CD4-positive, alpha-beta T cell (primary cell): ENCODE results near the gene TAS2R40. TPM values are rescaled to one million over a fixed set of nuclear protein-coding genes. Genes with fewer than 3 reads are reported as not detected.
A peak's percentile ranks its signal among the peaks of the same experiment; 100 is the strongest.
"Not testable (repeated sequence)": the region's sequence is repeated elsewhere in the genome, so short reads cannot be mapped to it uniquely, and the experiment has no call there.

Experiments used
- ATAC-seq: fragments of 200-7000 bp; cut with Tn5 transposase; one replicate; pipeline ENCODE4 v1.10.0; 2022; ENCODE audit warnings: mild to moderate bottlenecking; ENCODE audit not compliant: poor library complexity
- CTCF ChIA-PET: fragments of 350-600 bp; sonication (Branson Sonifier 250); formaldehyde crosslinking; loops from one replicate; lab custom pipeline; 2021; ENCODE audit warnings: antibody characterized with exemption, inconsistent platforms; lab: Charles Lee
- POLR2A ChIA-PET: fragments of 350-600 bp; sonication (Branson Sonifier 250); formaldehyde crosslinking; loops from one replicate; lab custom pipeline; 2021; ENCODE audit warnings: antibody characterized with exemption, inconsistent platforms; lab: Charles Lee
- DNase-seq, 14 experiments: peaks; one replicate each; pipeline ENCODE4 v3.0.0-alpha.2; 2013 to 2020; ENCODE audit warnings: mixed read lengths in 2 of 14
- H3K27ac ChIP-seq, 2 donors: one replicate each; pipeline versions ENCODE4 v1.5.1 to v1.7.0; 2013; ENCODE audit warnings: low read length in 2 of 2, low read depth in 1 of 2, mild to moderate bottlenecking in 1 of 2
- H3K27me3 ChIP-seq, 2 experiments: 1 replicate in 1 of 2; 2 replicates in 1 of 2; pipeline versions ENCODE4 v1.6.1 to v1.7.0; 2013; ENCODE audit warnings: low read length in 2 of 2, control low read depth in 1 of 2, mild to moderate bottlenecking in 1 of 2, moderate library complexity in 1 of 2; ENCODE audit not compliant: insufficient read depth in 2 of 2, control insufficient read depth in 1 of 2
- H3K36me3 ChIP-seq: one replicate; pipeline ENCODE4 v1.6.1; 2013; ENCODE audit warnings: low read length, control low read depth; ENCODE audit not compliant: insufficient read depth
- H3K4me1 ChIP-seq: one replicate; pipeline ENCODE4 v1.6.1; 2013; ENCODE audit warnings: low read length, control low read depth; ENCODE audit not compliant: insufficient read depth
- H3K4me3 ChIP-seq: one replicate; pipeline ENCODE4 v1.5.1; 2013; ENCODE audit warnings: mild to moderate bottlenecking, low read length, moderate library complexity
- H3K9me3 ChIP-seq, 2 experiments: 1 replicate in 1 of 2; 2 replicates in 1 of 2; pipeline versions ENCODE4 v1.6.1 to v1.7.0; 2013; ENCODE audit warnings: low read length in 2 of 2, mild to moderate bottlenecking in 2 of 2, control low read depth in 1 of 2, moderate library complexity in 1 of 2; ENCODE audit not compliant: control insufficient read depth in 1 of 2, insufficient read depth in 1 of 2
- H3K27ac Mint-ChIP-seq: one replicate; pipeline ENCODE4 v1.8.0; 2020; ENCODE audit warnings: mixed read lengths
- H3K27me3 Mint-ChIP-seq: one replicate; pipeline ENCODE4 v1.8.0; 2021; ENCODE audit warnings: mixed read lengths
- H3K36me3 Mint-ChIP-seq: one replicate; pipeline ENCODE4 v1.8.0; 2021; ENCODE audit warnings: low read depth, mixed read lengths
- H3K4me1 Mint-ChIP-seq: one replicate; pipeline ENCODE4 v1.8.0; 2021; ENCODE audit warnings: low read depth, mixed read lengths
- H3K4me3 Mint-ChIP-seq: one replicate; pipeline ENCODE4 v1.8.0; 2020; ENCODE audit warnings: mild to moderate bottlenecking, mixed read lengths
- H3K9me3 Mint-ChIP-seq: one replicate; pipeline ENCODE4 v1.8.0; 2020; ENCODE audit warnings: mixed read lengths
- intact Hi-C, 2 experiments: fragments of 100-400 bp; cut with DNase I in 1 of 2; cut with micrococcal nuclease in 1 of 2; formaldehyde crosslinking; loops; one replicate each; pipeline versions ENCODE4 v1.15.1 to v1.9.0; 2023 to 2025; cut with DNase I, micrococcal nuclease
- total RNA-seq, 174 experiments: library from RNA in 2 of 174; stranded (reverse) in 2 of 174; gene quantifications; one replicate each; pipeline ENCODE4 v1.2.3 and lab custom pipeline; 2021 to 2026
- TF ChIP-seq, protein P1 (sequence below): fragments of 200-600 bp; IDR thresholded peaks from one replicate; pipeline ENCODE4 v1.8.0; 2022; ENCODE audit warnings: antibody characterized with exemption, mild to moderate bottlenecking

The TAS2R40 gene
- total RNA-seq, 2 experiments from 2014 or later = not detected

DNA sequence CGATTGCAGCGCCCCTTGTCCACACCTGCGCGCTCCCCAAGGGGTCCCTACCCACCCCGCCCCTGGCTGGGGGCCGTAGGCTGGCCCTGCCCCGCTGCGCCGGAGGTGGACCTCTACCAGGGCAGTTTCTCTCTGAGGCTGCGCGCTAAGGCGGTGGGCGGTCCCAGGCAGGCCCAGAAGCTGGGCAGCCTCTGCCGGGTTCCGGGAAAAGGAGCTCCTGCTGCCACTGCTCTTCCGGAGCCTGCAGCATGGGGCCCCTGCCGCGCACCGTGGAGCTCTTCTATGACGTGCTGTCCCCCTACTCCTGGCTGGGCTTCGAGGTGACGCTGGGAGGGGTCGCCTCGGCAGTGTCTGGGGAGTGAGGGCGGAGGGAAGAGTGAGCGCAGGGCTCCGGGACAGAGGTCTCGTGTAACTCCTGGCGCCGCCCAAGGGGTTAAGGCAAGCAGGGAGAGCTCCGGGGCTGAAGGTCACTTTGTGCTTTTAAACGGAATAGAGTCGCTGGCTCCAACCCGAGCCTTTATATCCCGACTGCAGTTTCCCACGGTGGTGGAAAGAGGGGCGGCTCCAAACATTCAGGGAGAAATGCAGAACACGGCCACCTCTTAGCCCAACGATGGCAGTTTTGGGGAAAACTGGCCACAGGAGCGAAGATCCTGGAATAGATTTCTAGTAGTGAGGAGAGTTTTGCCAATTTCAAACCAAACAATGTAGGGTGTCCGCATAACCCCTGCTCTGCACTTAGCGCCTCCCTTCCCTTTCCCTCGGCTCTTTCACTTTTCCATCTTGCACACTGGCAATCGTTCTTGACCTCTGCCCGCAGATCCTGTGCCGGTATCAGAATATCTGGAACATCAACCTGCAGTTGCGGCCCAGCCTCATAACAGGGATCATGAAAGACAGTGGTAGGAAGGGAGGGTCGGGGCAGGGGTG is 41.7 kb downstream of the TAS2R40 start, which contains the start of gene GSTK1:
GSTK1 (plus strand) TSS at position 176 of the 930 bp plus-strand sequence; CDS start at position 249, 73 bp downstream.
- Histone ChIP-seq H3K4me1 (peaks cover 49% of the 10 kb centered on the region), H3K36me3 (peaks cover 41% of the 10 kb centered on the region), H3K27ac (peak within 1 kb of the TSS; percentile 74), H3K9me3 (no peaks in the 10 kb centered on the region), H3K4me3 (peak within 1 kb of the TSS; percentile 98), H3K27me3 (no peaks in the 10 kb centered on the region)
- H3K4me3 Mint-ChIP-seq = peak within 1 kb of the TSS; percentile 98
- ChIA-PET POLR2A (interaction anchor here (0.8 to 4.0 kb wide), 19 partner anchors 8 to 478 kb away, joined by 3 to 41 read pairs (median 6); partner anchors contain the start of gene CASP2), CTCF (interaction anchor here (0.8 to 2.8 kb wide), 9 partner anchors 9 to 117 kb away, joined by 3 to 16 read pairs (median 5); partner anchors contain the start of gene CASP2)
- peak; percentile 53 to 87 (median 77) for DNase-seq
- TF ChIP-seq, protein P1, sequence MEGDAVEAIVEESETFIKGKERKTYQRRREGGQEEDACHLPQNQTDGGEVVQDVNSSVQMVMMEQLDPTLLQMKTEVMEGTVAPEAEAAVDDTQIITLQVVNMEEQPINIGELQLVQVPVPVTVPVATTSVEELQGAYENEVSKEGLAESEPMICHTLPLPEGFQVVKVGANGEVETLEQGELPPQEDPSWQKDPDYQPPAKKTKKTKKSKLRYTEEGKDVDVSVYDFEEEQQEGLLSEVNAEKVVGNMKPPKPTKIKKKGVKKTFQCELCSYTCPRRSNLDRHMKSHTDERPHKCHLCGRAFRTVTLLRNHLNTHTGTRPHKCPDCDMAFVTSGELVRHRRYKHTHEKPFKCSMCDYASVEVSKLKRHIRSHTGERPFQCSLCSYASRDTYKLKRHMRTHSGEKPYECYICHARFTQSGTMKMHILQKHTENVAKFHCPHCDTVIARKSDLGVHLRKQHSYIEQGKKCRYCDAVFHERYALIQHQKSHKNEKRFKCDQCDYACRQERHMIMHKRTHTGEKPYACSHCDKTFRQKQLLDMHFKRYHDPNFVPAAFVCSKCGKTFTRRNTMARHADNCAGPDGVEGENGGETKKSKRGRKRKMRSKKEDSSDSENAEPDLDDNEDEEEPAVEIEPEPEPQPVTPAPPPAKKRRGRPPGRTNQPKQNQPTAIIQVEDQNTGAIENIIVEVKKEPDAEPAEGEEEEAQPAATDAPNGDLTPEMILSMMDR = no peak
- H3K36me3 Mint-ChIP-seq = peaks cover 48% of the 10 kb centered on the region
- peak; percentile 96 for ATAC-seq
- intact Hi-C loops = loop anchor here (1.0 to 2.0 kb wide), 3 partner anchors 21 to 25 kb away; partner anchors contain the start of genes CASP2 (in 1 of the 2) and TMEM139 (in 1 of the 2)
- H3K27ac Mint-ChIP-seq = peak within 1 kb of the TSS; percentile 95
- no peaks in the 10 kb centered on the region for H3K9me3 Mint-ChIP-seq
- no peaks in the 10 kb centered on the region for H3K27me3 Mint-ChIP-seq
- H3K4me1 Mint-ChIP-seq = peaks cover 64% of the 10 kb centered on the region

DNA sequence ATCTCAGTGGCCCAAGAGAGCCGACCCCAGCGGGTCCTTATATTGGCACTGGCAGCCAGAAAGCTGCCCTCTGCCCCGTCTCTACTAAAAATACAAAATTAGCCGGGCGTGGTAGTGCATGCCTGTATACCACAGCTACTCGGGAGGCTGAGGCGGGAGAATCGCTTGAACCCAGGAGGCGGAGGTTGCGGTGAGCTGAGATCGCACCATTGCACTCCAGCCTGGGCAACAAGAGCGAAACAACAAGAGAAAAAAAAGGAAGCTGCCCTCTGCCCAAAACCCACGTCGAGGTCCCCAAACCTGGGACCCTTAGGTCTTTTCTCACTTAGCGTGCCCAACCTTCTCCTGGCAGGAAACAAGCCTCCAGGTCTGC is 42.3 kb downstream of the TAS2R40 start:
- peak overlapping the region; percentile 98 for H3K4me3 Mint-ChIP-seq
- Histone ChIP-seq H3K36me3 (peaks cover 48% of the 10 kb centered on the region), H3K4me1 (peaks cover 49% of the 10 kb centered on the region), H3K4me3 (peak overlapping the region; percentile 98), H3K27ac (peak overlapping the region; percentile 74)
- H3K27ac Mint-ChIP-seq = peak overlapping the region; percentile 95
- not testable (repeated sequence) for ATAC-seq, DNase-seq, H3K27me3 Mint-ChIP-seq, H3K9me3 Mint-ChIP-seq, H3K27me3 ChIP-seq, H3K9me3 ChIP-seq
- CTCF ChIA-PET = interaction anchor here (0.8 to 2.8 kb wide), 6 partner anchors 9 to 116 kb away, joined by 3 to 16 read pairs (median 5); partner anchors contain the start of gene CASP2
- peaks cover 54% of the 10 kb centered on the region for H3K36me3 Mint-ChIP-seq
- intact Hi-C loops = loop anchor here in 1 of 2 experiments (2.0 kb wide), 2 partner anchors 21 to 23 kb away; partner anchors contain the start of gene TMEM139
- H3K4me1 Mint-ChIP-seq = peaks cover 60% of the 10 kb centered on the region
- POLR2A ChIA-PET = interaction anchor here (0.8 to 4.0 kb wide), 11 partner anchors 9 to 456 kb away, joined by 3 to 41 read pairs (median 8); partner anchors contain the start of gene CASP2

DNA sequence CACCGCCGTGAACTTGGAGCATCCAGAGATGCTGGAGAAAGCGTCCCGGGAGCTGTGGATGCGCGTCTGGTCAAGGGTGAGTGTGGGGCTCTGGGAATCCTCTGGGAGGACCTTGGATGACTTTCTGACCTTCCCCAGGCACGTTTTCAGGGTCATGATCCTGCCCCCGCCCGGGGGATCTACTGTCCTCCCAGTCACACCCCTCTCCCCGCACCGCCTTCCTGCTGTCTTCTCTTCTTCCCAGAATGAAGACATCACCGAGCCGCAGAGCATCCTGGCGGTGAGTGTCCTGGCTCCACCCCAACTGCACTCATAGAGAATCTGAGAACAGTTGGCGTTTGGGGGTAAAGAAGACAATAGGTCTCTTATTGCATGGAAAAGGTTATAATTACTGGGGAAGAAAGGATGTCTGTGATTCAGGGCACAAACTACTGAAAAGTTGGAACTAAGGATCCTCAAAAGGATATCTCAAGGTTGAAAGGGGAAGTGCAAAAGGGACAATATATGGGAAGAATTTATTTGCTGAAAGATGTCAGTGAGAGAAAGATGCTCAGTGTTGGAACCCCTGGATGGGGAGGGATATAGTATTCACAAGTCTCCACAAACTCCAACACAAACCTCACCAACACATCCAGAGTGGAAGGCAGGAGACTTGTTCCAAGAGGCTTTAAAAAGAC is 43.3 kb downstream of the TAS2R40 start:
- Histone ChIP-seq H3K4me3 (peak overlapping the region; percentile 98), H3K27ac (peak overlapping the region; percentile 54 to 74), H3K9me3 (no peaks in the 10 kb centered on the region), H3K27me3 (no peaks in the 10 kb centered on the region), H3K36me3 (peaks cover 55% of the 10 kb centered on the region), H3K4me1 (peaks cover 48% of the 10 kb centered on the region)
- TF ChIP-seq, protein P1 = no peak
- H3K27ac Mint-ChIP-seq = peak overlapping the region; percentile 95
- no peaks in the 10 kb centered on the region for H3K9me3 Mint-ChIP-seq
- H3K36me3 Mint-ChIP-seq = peaks cover 64% of the 10 kb centered on the region
- DNase-seq (peak in 1 of 14 experiments; percentile 19), ATAC-seq (no peak)
- ChIA-PET POLR2A (interaction anchor here (0.9 to 4.0 kb wide), 6 partner anchors 8 to 457 kb away, joined by 4 to 41 read pairs (median 12); partner anchors contain the start of gene CASP2), CTCF (interaction anchor here (0.5 to 2.8 kb wide), 7 partner anchors 8 to 115 kb away, joined by 3 to 16 read pairs (median 3); no protein-coding TSS in a partner anchor)
- intact Hi-C loops = loop anchor here in 1 of 2 experiments (2.0 kb wide), 2 partner anchors 20 to 24 kb away; partner anchors contain the start of gene TMEM139
- peak overlapping the region; percentile 98 for H3K4me3 Mint-ChIP-seq
- H3K27me3 Mint-ChIP-seq = no peaks in the 10 kb centered on the region
- peaks cover 60% of the 10 kb centered on the region for H3K4me1 Mint-ChIP-seq
